GM19238 (cell line): ENCODE results near the gene FGD6.

Experiments used
- DNase-seq: peaks from one replicate; pipeline ENCODE4 v3.0.0; 2011; ENCODE audit warnings: low spot score; ENCODE audit not compliant: insufficient read length

Gene FGD6

GRCh38 chr12:95089462-95089861 lies 127.8 kb downstream of the FGD6 start:
- no peak for DNase-seq

GRCh38 chr12:95088379-95088778 lies 128.9 kb downstream of the FGD6 start:
- no peak for DNase-seq

GRCh38 chr12:95085612-95086011 lies 131.7 kb downstream of the FGD6 start:
- no peak for DNase-seq

GRCh38 chr12:95083938-95084337 lies 133.3 kb downstream of the FGD6 start:
- DNase-seq: no peak

GRCh38 chr12:95083471-95083870 lies 133.8 kb downstream of the FGD6 start:
- no peak for DNase-seq

- no peak for DNase-seq
These were observed 139.9 kb downstream of the FGD6 start for GRCh38 chr12:95077341-95077740.

GRCh38 chr12:95074766-95075165 lies 142.5 kb downstream of the FGD6 start:
- DNase-seq: no peak

- no peak for DNase-seq
These were observed 143.4 kb downstream of the FGD6 start for GRCh38 chr12:95073698-95074520.

- peak; percentile 98 for DNase-seq
These were observed 144.2 kb downstream of the FGD6 start, which contains the start of gene NR2C1 for GRCh38 chr12:95072900-95073697. NR2C1 (minus strand) TSS chr12:95073618; CDS start chr12:95067384, 6,234 bp downstream.

- no peak for DNase-seq
These were observed 146.9 kb downstream of the FGD6 start for GRCh38 chr12:95070378-95070777.

- DNase-seq: no peak
These were observed 151.0 kb downstream of the FGD6 start for GRCh38 chr12:95066091-95066855.

- no peak for DNase-seq
These were observed 156.3 kb downstream of the FGD6 start for GRCh38 chr12:95060951-95061350.

GRCh38 chr12:95059984-95060383 lies 157.3 kb downstream of the FGD6 start:
- DNase-seq: no peak

GRCh38 chr12:95057424-95057823 lies 159.8 kb downstream of the FGD6 start:
- no peak for DNase-seq

- DNase-seq: no peak
These were observed 162.2 kb downstream of the FGD6 start for GRCh38 chr12:95055057-95055456.

GRCh38 chr12:95054206-95054605 lies 163.1 kb downstream of the FGD6 start:
- no peak for DNase-seq

- DNase-seq: no peak
These were observed 166.0 kb downstream of the FGD6 start for GRCh38 chr12:95051241-95051640.

GRCh38 chr12:95037906-95038305 lies 179.4 kb downstream of the FGD6 start:
- DNase-seq: no peak

- no peak for DNase-seq
These were observed 182.5 kb downstream of the FGD6 start for GRCh38 chr12:95034750-95035149.
